Gastrocnemius medialis (tissue), 4 donors: ENCODE measurements around the gene BASP1. TPM values are rescaled to one million over a fixed set of nuclear protein-coding genes. Genes with fewer than 3 reads are reported as not detected.

Experiments
- ATAC-seq, 2 donors: fragments of 150-250 bp; one replicate each; pipeline ENCODE4 v1.9.1; 2016
- DNase-seq, 2 donors: peaks; one replicate each; pipeline ENCODE4 v3.0.0-alpha.2; 2019
- H3K27ac ChIP-seq, 4 donors: fragments of 200-600 bp; sonication (generic); 1 replicate in 1 of 4; 2 replicates in 3 of 4; pipeline ENCODE4 v1.5.1; 2016 to 2018; ENCODE audit warnings: mild to moderate bottlenecking in 2 of 4, moderate library complexity in 1 of 4
- H3K27me3 ChIP-seq, 3 donors: fragments of 200-600 bp; sonication (generic) in 2 of 3; 1 replicate in 1 of 3; 2 replicates in 2 of 3; pipeline versions ENCODE4 v1.5.1 to v1.6.0; 2016 to 2019; ENCODE audit warnings: mild to moderate bottlenecking in 1 of 3, moderate library complexity in 1 of 3
- H3K36me3 ChIP-seq, 2 donors: fragments of 200-600 bp; sonication (generic) in 1 of 2; one replicate each; pipeline ENCODE4 v1.5.1; 2017 to 2018
- H3K4me1 ChIP-seq, 2 donors: fragments of 200-600 bp; sonication (generic) in 1 of 2; one replicate each; pipeline ENCODE4 v1.5.1; 2016 to 2017; ENCODE audit warnings: mild to moderate bottlenecking in 2 of 2
- H3K4me3 ChIP-seq, 4 donors: fragments of 200-600 bp; sonication (generic) in 3 of 4; 1 replicate in 1 of 4; 2 replicates in 3 of 4; pipeline ENCODE4 v1.5.1; 2016 to 2019; ENCODE audit warnings: mild to moderate bottlenecking in 2 of 4
- H3K9me3 ChIP-seq, 3 donors: fragments of 200-600 bp; sonication (generic) in 2 of 3; 1 replicate in 1 of 3; 2 replicates in 2 of 3; pipeline ENCODE4 v1.5.1; 2016 to 2019
- POLR2A ChIP-seq, 2 donors: fragments of 450-650 bp; IDR thresholded peaks; one replicate each; pipeline ENCODE4 v1.6.1; 2017; ENCODE audit warnings: antibody characterized with exemption in 2 of 2, mild to moderate bottlenecking in 2 of 2, moderate library complexity in 2 of 2
- in situ Hi-C, 4 donors: fragments of 200-750 bp; cut with MboI; loops; one replicate each; pipeline versions ENCODE4 v1.15.0 to v1.8.0; 2017; ENCODE audit warnings: low sequenced_read_pairs in 4 of 4
- intact Hi-C: fragments of 100-400 bp; cut with DNase I; formaldehyde crosslinking; loops from one replicate; pipeline ENCODE4 v1.15.1; 2023; ENCODE audit warnings: low total_unique reads
- total RNA-seq, 4 donors: library from RNA; depleted of rRNA; stranded (reverse); fragments of >200 nt; gene quantifications; one replicate each; pipeline versions ENCODE4 v1.1.0 to v1.2.3, GENCODE V29; 2016
- TF ChIP-seq, protein P1 (sequence below), 5 experiments: fragments of 450-650 bp in 3 of 5; fragments of 200-600 bp in 2 of 5; sonication (generic) in 2 of 5; IDR thresholded peaks in 4 of 5; conservative IDR thresholded peaks in 1 of 5; 1 replicate in 4 of 5; 2 replicates in 1 of 5; pipeline ENCODE4 v1.5.1; 2016 to 2019; ENCODE audit warnings: antibody characterized with exemption in 5 of 5, mild to moderate bottlenecking in 3 of 5, moderate library complexity in 3 of 5

Gene BASP1
- total RNA-seq, 4 donors from 2014 or later, result 0.82 to 4.0 (median 4.0) TPM; not detected in 1

DNA sequence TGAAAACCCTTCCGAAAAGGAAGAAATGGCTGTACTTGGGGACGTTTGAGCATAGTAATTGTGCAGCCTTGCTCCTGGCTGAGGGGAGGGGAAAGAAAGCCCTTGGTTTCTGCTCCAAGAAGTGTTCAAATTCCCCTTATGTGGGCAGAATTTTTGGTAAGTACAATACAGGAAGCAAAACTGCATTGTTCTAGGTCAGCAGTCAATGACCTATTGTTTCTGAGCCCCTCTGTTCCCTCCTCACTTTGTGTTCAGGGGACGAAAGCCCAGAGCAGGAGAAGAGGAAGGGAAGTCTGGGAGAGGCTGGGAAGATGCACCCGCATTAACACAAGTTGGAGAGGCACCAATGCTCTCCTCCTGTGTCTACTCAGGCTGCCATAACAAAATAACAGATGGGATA, 11.9 kb downstream of the BASP1 start:
- H3K4me1 ChIP-seq, result no peaks in the 10 kb centered on the region
- no peak for TF ChIP-seq POLR2A (IDR thresholded peaks at IDR 0.05)
- TF ChIP-seq, protein P1, sequence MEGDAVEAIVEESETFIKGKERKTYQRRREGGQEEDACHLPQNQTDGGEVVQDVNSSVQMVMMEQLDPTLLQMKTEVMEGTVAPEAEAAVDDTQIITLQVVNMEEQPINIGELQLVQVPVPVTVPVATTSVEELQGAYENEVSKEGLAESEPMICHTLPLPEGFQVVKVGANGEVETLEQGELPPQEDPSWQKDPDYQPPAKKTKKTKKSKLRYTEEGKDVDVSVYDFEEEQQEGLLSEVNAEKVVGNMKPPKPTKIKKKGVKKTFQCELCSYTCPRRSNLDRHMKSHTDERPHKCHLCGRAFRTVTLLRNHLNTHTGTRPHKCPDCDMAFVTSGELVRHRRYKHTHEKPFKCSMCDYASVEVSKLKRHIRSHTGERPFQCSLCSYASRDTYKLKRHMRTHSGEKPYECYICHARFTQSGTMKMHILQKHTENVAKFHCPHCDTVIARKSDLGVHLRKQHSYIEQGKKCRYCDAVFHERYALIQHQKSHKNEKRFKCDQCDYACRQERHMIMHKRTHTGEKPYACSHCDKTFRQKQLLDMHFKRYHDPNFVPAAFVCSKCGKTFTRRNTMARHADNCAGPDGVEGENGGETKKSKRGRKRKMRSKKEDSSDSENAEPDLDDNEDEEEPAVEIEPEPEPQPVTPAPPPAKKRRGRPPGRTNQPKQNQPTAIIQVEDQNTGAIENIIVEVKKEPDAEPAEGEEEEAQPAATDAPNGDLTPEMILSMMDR (IDR thresholded peaks at IDR 0.05 in 4 of 5, conservative IDR thresholded peaks at IDR 0.05 in 1 of 5), result no peak
- H3K36me3 ChIP-seq, result no peaks in the 10 kb centered on the region
- H3K9me3 ChIP-seq, result no peaks in the 10 kb centered on the region
- H3K27ac ChIP-seq, result no peak overlapping the region
- in situ Hi-C loops, result loop anchor here in 3 of 4 donors (10.0 to 25.0 kb wide), 3 partner anchors 1058 to 1085 kb away; no protein-coding TSS in a partner anchor
- intact Hi-C loops, result no loop called here
- DNase-seq (no peak), ATAC-seq (no peak)
- H3K27me3 ChIP-seq, result peaks cover 3 to 7% (median 6%) of the 10 kb centered on the region in 3 donors
- H3K4me3 ChIP-seq, result no peak overlapping the region

DNA sequence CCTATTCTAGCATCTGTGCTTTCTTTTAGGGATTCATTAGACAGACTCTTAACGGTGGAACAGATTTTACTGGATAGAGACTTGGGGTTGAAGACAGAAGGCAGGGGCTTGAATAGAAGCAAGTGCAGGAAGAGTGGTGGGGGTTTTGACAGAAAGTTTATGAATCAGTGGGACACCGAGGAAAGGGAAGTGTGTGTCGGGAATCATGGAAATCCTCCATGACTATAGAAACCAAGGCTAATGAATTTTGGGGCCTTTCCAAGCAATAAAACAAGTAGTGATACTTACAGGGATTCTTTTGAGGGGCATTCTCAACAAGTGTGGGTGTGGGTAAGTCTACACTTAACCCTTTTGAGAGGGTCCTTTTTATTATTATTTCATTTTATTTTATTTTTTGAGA, 12.8 kb downstream of the BASP1 start:
- no peaks in the 10 kb centered on the region for H3K9me3 ChIP-seq
- ATAC-seq (no peak), DNase-seq (no peak)
- H3K27ac ChIP-seq, result no peak overlapping the region
- peaks cover 2 to 5% (median 3%) of the 10 kb centered on the region in 3 donors for H3K27me3 ChIP-seq
- TF ChIP-seq POLR2A (IDR thresholded peaks at IDR 0.05), result no peak
- TF ChIP-seq, protein P1 (IDR thresholded peaks at IDR 0.05 in 4 of 5, conservative IDR thresholded peaks at IDR 0.05 in 1 of 5), result no peak
- intact Hi-C loops (no loop called here), in situ Hi-C loops (loop anchor here in 2 of 4 donors (25.0 kb wide), 2 partner anchors 1057 to 1082 kb away; no protein-coding TSS in a partner anchor)
- H3K4me3 ChIP-seq, result no peak overlapping the region
- H3K4me1 ChIP-seq, result no peaks in the 10 kb centered on the region
- H3K36me3 ChIP-seq, result no peaks in the 10 kb centered on the region

DNA sequence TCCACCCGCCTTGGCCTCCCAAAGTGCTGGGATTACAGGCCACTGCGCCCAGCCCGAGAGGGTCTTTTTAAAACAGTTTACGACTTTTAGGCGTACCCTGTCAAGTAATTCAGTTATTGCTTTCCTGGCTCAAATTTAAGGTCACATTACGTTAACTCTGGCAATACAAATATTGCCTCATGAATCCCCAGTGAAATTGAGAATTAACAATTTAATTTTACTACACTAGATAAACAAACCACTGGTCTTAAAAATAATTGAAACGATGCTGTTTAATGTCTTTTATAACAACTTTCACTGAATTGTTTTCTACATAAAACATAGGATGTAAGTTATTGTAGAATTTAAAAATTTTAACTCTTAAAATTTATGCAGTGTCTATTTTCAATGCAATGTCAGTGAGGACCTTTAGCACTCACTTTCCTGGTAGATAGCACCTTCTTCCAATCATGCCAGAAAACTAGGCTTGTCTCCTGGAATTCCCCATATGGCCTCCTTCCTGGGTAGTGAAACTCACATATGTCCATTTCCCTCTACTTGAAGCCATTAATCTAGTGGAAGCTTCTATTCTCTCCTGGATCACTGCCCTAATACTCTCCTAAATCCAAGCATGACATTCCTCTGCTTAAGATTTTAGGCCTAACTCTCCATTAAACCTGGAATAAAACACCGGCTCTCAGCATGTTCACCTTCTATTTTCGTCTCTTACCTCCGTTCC, 13.5 kb downstream of the BASP1 start:
- Histone ChIP-seq H3K27ac (no peak overlapping the region), H3K4me3 (no peak overlapping the region), H3K9me3 (no peaks in the 10 kb centered on the region), H3K4me1 (no peaks in the 10 kb centered on the region), H3K36me3 (no peaks in the 10 kb centered on the region), H3K27me3 (peaks cover 0 to 5% (median 3%) of the 10 kb centered on the region in 3 donors)
- intact Hi-C loops (no loop called here), in situ Hi-C loops (loop anchor here in 2 of 4 donors (25.0 kb wide), 2 partner anchors 1056 to 1081 kb away; no protein-coding TSS in a partner anchor)
- TF ChIP-seq, protein P1 (IDR thresholded peaks at IDR 0.05 in 4 of 5, conservative IDR thresholded peaks at IDR 0.05 in 1 of 5), result no peak
- no peak for TF ChIP-seq POLR2A (IDR thresholded peaks at IDR 0.05)
- DNase-seq, result no peak
- no peak for ATAC-seq

DNA sequence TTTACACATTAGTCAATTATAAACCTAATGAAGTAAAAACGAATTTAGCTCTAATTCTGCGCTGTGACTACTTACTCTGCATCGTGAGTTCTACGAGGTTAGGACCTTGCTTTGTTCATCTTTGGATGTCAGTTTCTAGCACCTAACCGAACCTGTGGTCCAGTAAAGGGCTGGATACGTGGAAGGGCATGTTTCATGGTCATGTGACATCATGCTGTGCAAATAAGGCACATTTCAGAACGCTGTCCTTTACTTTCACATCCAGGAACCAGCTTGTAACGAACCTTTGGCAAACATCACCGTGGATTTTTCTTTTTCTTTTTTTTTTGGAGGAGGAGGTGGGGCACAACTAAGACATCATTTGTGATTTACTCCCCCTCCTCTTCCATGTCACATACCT, 15.0 kb downstream of the BASP1 start:
- TF ChIP-seq, protein P1 (IDR thresholded peaks at IDR 0.05 in 4 of 5, conservative IDR thresholded peaks at IDR 0.05 in 1 of 5), result no peak
- Histone ChIP-seq H3K27ac (no peak overlapping the region), H3K4me3 (no peak overlapping the region), H3K36me3 (no peaks in the 10 kb centered on the region), H3K4me1 (no peaks in the 10 kb centered on the region), H3K9me3 (no peaks in the 10 kb centered on the region), H3K27me3 (peaks cover 0 to 5% (median 3%) of the 10 kb centered on the region in 3 donors)
- DNase-seq (no peak), ATAC-seq (no peak)
- in situ Hi-C loops, result loop anchor here in 2 of 4 donors (25.0 kb wide), 2 partner anchors 1055 to 1080 kb away; no protein-coding TSS in a partner anchor
- intact Hi-C loops, result no loop called here
